Stimulated activated effector memory CD8-positive, alpha-beta T cell treated with anti-CD3 and anti-CD28 coated beads, Interleukin-12 subunit alpha, Interleukin-12 subunit beta, amount 100 ng/mL, for 72 hours (primary cell): ENCODE results near the gene PIP4P1.

ENCODE experiments used
- ATAC-seq: fragments of 150-1000 bp; cut with Tn5 transposase; 2 replicates; pipeline ENCODE4 v1.10.0; 2021
- DNase-seq, 2 donors: peaks; one replicate each; pipeline ENCODE4 v3.0.0; 2021 to 2022; ENCODE audit warnings: low spot score in 2 of 2
- H3K27ac Mint-ChIP-seq: one replicate; pipeline ENCODE4 v1.8.0; 2022; ENCODE audit warnings: mild to moderate bottlenecking, mixed read lengths
- H3K36me3 Mint-ChIP-seq: one replicate; pipeline ENCODE4 v1.8.0; 2022; ENCODE audit warnings: mild to moderate bottlenecking, mixed read lengths
- H3K4me1 Mint-ChIP-seq: one replicate; pipeline ENCODE4 v1.8.0; 2022; ENCODE audit warnings: mixed read lengths
- H3K4me3 Mint-ChIP-seq: one replicate; pipeline ENCODE4 v1.8.0; 2022; ENCODE audit warnings: mild to moderate bottlenecking, mixed read lengths
- H3K9me3 Mint-ChIP-seq: one replicate; pipeline ENCODE4 v1.8.0; 2022; ENCODE audit warnings: mixed read lengths

The PIP4P1 gene

DNA sequence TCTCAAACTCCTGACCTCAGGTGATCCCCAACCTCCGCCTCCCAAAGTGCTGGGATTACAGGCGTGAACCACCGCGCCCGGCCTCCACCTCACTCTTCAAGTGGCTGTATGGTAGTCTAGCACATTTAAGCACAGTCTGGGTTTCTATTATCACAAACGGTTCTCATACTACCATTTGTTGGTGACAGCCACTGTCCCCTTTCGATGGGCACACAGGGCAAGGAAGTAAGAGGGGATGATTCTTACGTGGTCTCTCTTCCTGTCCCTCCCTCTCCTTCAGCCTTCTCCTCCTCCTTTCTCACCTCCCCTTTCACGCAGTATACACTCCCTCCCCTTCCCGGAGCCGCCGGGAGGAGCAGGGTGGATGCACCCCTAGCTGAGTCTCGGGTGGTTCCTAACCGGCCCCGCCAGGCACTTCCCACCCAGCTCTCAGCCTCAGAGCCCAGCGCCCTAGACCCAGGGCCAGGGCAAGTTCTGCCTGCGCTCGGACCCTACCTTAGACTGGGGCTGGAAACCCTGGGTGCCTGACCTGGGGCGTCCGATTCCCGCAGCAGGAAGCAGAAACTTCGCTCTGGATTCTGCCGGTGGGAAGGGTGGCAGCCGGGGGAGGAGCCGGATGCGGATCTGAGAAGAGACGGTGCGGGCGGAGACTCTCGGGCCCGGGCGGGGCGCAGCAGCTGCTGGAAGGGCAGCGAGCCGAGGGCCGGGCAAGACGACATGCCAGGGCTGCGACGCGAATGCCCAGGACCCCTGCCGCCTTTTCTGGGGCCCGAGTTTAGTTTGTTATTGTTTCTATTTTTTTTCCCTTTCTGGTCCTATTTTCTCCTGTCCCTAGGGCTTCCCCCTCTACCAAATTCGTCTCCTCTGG, 48.1 kb downstream of the PIP4P1 start, which contains the start of gene TEP1:
TEP1 (minus strand) TSS at position 626 of the 868 bp plus-strand sequence. CDS start 5,062 bp downstream, outside the sequence.
- DNase-seq (peak; percentile 55 to 85), ATAC-seq (peak; percentile 91)
- Mint-ChIP-seq H3K9me3 (no peaks in the 10 kb centered on the region), H3K27ac (peak within 1 kb of the TSS; percentile 95), H3K4me3 (peak within 1 kb of the TSS; percentile 82), H3K36me3 (peaks cover 25% of the 10 kb centered on the region), H3K4me1 (peaks cover 39% of the 10 kb centered on the region)

DNA sequence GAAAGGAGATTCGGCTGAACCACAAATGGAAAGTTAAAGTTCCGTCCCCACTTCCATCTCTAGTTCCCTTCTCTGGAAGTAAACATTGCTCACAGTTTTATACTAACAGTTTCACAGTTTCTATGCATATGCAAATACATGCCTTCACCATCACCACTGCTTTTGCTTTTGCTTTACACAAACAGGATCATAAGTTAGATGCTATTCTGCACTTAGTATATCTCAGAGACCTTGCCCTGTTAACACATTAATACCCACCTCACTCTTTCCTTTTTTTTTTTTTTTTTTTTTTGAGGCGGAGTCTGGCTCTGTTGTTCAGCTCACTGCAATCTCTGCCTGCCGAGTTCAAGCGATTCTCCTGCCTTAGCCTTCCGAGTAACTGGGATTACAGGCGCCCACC, 48.8 kb downstream of the PIP4P1 start:
- Mint-ChIP-seq H3K36me3 (peaks cover 32% of the 10 kb centered on the region), H3K4me3 (peak overlapping the region; percentile 82), H3K4me1 (peaks cover 43% of the 10 kb centered on the region), H3K9me3 (no peaks in the 10 kb centered on the region), H3K27ac (peak overlapping the region; percentile 95)
- no peak for DNase-seq
- ATAC-seq = peak; percentile 26

- no peak for DNase-seq
- no peak overlapping the region for H3K4me3 Mint-ChIP-seq
- H3K9me3 Mint-ChIP-seq = no peaks in the 10 kb centered on the region
- peaks cover 61% of the 10 kb centered on the region for H3K4me1 Mint-ChIP-seq
- no peak for ATAC-seq
- H3K27ac Mint-ChIP-seq = peak overlapping the region; percentile 24
- H3K36me3 Mint-ChIP-seq = peaks cover 64% of the 10 kb centered on the region
These were observed 52.0 kb downstream of the PIP4P1 start for GRCh38 chr14:20409226-20409625.
